ENCODE results near the gene GDI1.

GRCh38 chrX:154458954-154459778 lies 22.2 kb downstream of the GDI1 start:
- TF ChIP-seq CTCF (IDR thresholded peaks at IDR 0.05) = no peak
- TF ChIP-seq POLR2A (IDR thresholded peaks at IDR 0.05) = peak in 1 of 2 donors; percentile 15

Measured in thyroid gland (tissue), 4 donors.